ENCODE measurements around the gene PKD2L1. TPM values are rescaled to one million over a fixed set of nuclear protein-coding genes. Genes with fewer than 3 reads are reported as not detected.

Gene PKD2L1
- total and polyA plus RNA-seq, 2 of the 8 experiments (the other 6 are each of a cell fraction or from before 2014, with no cell fraction given) = 0.20 to 0.33 TPM

DNA sequence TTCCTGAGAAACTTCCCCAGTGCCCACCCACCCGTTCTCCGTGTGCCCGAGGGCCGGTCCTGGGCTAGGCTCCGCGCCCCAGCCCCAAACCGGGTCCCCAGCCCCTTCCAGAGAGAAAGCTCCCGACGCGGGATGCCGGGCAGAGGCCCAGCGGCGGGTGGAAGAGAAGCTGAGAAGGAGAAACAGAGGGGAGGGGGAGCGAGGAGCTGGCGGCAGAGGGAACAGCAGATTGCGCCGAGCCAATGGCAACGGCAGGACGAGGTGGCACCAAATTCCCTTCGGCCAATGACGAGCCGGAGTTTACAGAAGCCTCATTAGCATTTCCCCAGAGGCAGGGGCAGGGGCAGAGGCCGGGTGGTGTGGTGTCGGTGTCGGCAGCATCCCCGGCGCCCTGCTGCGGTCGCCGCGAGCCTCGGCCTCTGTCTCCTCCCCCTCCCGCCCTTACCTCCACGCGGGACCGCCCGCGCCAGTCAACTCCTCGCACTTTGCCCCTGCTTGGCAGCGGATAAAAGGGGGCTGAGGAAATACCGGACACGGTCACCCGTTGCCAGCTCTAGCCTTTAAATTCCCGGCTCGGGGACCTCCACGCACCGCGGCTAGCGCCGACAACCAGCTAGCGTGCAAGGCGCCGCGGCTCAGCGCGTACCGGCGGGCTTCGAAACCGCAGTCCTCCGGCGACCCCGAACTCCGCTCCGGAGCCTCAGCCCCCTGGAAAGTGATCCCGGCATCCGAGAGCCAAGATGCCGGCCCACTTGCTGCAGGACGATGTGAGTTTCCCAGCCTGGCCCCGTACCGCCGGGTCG is 16.9 kb upstream of the PKD2L1 start, which contains the start of gene SCD (continued):
- TF ChIP-seq, protein P1, sequence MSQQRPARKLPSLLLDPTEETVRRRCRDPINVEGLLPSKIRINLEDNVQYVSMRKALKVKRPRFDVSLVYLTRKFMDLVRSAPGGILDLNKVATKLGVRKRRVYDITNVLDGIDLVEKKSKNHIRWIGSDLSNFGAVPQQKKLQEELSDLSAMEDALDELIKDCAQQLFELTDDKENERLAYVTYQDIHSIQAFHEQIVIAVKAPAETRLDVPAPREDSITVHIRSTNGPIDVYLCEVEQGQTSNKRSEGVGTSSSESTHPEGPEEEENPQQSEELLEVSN (IDR thresholded peaks at IDR 0.05) = peak; percentile 14
- TF ChIP-seq SIX5 (IDR thresholded peaks at IDR 0.05; ENCODE audit: low read depth, low read length) (no peak), TEAD4 (IDR thresholded peaks at IDR 0.05; ENCODE audit: low read depth, low read length) (no peak), TAF7 (optimal IDR thresholded peaks at IDR 0.05; ENCODE audit: borderline replicate concordance, low read depth, low read length) (no peak), SP1 (IDR thresholded peaks at IDR 0.05; ENCODE audit: low read depth, low read length) (peak; percentile 87), EP300 (IDR thresholded peaks at IDR 0.05; ENCODE audit: borderline replicate concordance in 1 of 2, low read depth in 2 of 2, low read length in 2 of 2) (peak in 1 of 2 experiments; percentile 32; a peak in 1 of 3 replicates), CREB1 (IDR thresholded peaks at IDR 0.05) (0 out of 2 replicates have a peak, but pooled peaks have one; percentile 10), KDM4A (IDR thresholded peaks at IDR 0.05; ENCODE audit: low read depth, low read length, severe bottlenecking) (peak; percentile 65), RAD21 (IDR thresholded peaks at IDR 0.05 in 1 of 2, conservative IDR thresholded peaks at IDR 0.05 in 1 of 2; ENCODE audit: low read depth in 2 of 2, low read length in 2 of 2) (no peak), TAF1 (IDR thresholded peaks at IDR 0.05; ENCODE audit: low read depth, low read length) (no peak; the same call in 1 of the 2 replicates)
- TF ChIP-seq, protein P2, sequence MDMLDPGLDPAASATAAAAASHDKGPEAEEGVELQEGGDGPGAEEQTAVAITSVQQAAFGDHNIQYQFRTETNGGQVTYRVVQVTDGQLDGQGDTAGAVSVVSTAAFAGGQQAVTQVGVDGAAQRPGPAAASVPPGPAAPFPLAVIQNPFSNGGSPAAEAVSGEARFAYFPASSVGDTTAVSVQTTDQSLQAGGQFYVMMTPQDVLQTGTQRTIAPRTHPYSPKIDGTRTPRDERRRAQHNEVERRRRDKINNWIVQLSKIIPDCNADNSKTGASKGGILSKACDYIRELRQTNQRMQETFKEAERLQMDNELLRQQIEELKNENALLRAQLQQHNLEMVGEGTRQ (IDR thresholded peaks at IDR 0.05; ENCODE audit: low read length) = no peak

Measured in H1 (cell line).